Nephron (organoid): Measurements from ENCODE around the gene PIK3R5.
A peak's percentile ranks its signal among the peaks of the same experiment; 100 is the strongest.

Experiments used
- H3K27ac Mint-ChIP-seq, 3 experiments: 2 replicates each; pipeline ENCODE4 v1.8.0; 2020; ENCODE audit warnings: mixed read lengths in 3 of 3, mild to moderate bottlenecking in 2 of 3, moderate library complexity in 1 of 3
- H3K27me3 Mint-ChIP-seq: 2 replicates; pipeline ENCODE4 v1.8.0; 2021; ENCODE audit warnings: low read depth, mild to moderate bottlenecking, moderate library complexity, mixed read lengths
- H3K36me3 Mint-ChIP-seq: 2 replicates; pipeline ENCODE4 v1.8.0; 2020; ENCODE audit warnings: low read depth, mixed read lengths
- H3K4me1 Mint-ChIP-seq: 2 replicates; pipeline ENCODE4 v1.8.0; 2020; ENCODE audit warnings: mixed read lengths
- H3K4me3 Mint-ChIP-seq, 3 experiments: 2 replicates each; pipeline ENCODE4 v1.8.0; 2020; ENCODE audit warnings: mild to moderate bottlenecking in 3 of 3, mixed read lengths in 3 of 3, moderate library complexity in 2 of 3
- H3K9me3 Mint-ChIP-seq: 2 replicates; pipeline ENCODE4 v1.8.0; 2020; ENCODE audit warnings: mixed read lengths
- CTCF ChIP-seq, 3 experiments: fragments of 200-600 bp; sonication (generic); IDR thresholded peaks; one replicate each; pipeline ENCODE4 v1.5.0; 2021; ENCODE audit warnings: antibody characterized with exemption in 3 of 3; ENCODE audit not compliant: unreplicated experiment in 3 of 3

Gene PIK3R5

DNA sequence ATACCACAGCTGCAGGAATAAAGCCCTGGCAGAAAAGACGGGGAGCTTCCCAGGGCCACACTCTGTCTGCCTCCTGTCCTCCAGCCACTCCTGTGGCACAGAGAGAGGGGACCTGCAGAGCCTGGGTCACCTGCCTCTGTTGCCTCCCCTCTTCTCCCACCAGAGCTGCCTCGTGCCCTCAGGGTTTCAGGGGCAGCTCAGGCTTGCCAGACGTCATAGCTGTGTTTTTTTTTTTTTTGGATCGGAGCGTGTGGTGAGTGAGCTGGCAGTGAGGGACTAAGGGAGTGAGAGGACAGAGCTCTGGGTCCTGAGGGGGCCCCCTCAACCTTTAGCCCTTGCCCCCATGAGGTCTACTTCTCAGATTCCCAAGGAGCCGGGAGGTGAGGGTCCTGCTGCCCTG is 100.1 kb downstream of the PIK3R5 start:
- no peak overlapping the region for H3K4me3 Mint-ChIP-seq
- no peak for TF ChIP-seq CTCF (IDR thresholded peaks at IDR 0.05; ENCODE audit: unreplicated experiment in 3 of 3)
- no peaks in the 10 kb centered on the region for H3K36me3 Mint-ChIP-seq
- no peak overlapping the region for H3K27ac Mint-ChIP-seq
- H3K27me3 Mint-ChIP-seq: peaks cover 32% of the 10 kb centered on the region
- no peaks in the 10 kb centered on the region for H3K9me3 Mint-ChIP-seq
- no peaks in the 10 kb centered on the region for H3K4me1 Mint-ChIP-seq

DNA sequence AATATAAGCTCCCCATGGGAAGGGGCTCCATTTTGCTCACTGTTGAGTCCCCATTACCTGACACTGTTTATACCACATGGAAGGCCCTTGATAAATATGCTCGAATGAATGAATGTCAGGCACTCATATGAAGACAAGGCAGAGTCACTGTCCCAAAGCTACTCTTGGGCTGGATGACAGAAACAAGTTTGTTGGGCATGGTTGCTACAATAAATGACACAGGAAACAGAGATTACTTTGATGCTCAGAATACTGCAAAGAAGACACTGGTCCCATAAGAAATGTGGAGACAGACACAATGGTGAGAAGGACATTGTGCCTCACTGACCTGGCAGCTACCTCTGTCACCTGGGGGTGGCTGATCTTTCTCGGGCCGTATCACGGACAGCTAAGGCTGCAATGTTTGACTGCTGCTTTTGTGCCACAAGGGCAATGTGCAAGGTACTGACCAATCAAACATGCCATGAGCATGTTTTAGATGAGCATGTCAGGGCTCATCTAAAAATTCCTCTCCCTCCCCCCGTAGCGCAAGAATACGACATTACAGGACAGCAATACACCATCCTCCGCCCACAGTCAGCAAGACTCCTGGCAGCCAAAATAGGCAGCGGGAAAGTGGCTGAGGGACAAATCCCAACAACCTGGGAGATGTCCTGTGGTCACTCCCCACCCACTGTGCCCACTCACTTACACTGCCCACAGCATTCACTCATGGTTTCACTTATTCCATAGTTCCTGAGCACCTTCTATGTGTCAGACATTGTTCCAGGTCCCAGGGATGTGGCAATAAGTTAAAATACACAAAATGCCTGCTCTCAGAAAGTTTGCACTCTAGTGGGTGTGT is 103.1 kb downstream of the PIK3R5 start:
- Mint-ChIP-seq H3K27me3 (peaks cover 13% of the 10 kb centered on the region), H3K4me3 (no peak overlapping the region), H3K9me3 (no peaks in the 10 kb centered on the region), H3K27ac (no peak overlapping the region), H3K4me1 (peaks cover 20% of the 10 kb centered on the region), H3K36me3 (no peaks in the 10 kb centered on the region)
- no peak for TF ChIP-seq CTCF (IDR thresholded peaks at IDR 0.05; ENCODE audit: unreplicated experiment in 3 of 3)

- Mint-ChIP-seq H3K9me3 (no peaks in the 10 kb centered on the region), H3K36me3 (no peaks in the 10 kb centered on the region), H3K27me3 (peaks cover 13% of the 10 kb centered on the region), H3K4me1 (peaks cover 28% of the 10 kb centered on the region), H3K27ac (no peak overlapping the region), H3K4me3 (no peak overlapping the region)
- no peak for TF ChIP-seq CTCF (IDR thresholded peaks at IDR 0.05; ENCODE audit: unreplicated experiment in 3 of 3)
Observed at GRCh38 chr17:8861495-8862181, 103.9 kb downstream of the PIK3R5 start.

DNA sequence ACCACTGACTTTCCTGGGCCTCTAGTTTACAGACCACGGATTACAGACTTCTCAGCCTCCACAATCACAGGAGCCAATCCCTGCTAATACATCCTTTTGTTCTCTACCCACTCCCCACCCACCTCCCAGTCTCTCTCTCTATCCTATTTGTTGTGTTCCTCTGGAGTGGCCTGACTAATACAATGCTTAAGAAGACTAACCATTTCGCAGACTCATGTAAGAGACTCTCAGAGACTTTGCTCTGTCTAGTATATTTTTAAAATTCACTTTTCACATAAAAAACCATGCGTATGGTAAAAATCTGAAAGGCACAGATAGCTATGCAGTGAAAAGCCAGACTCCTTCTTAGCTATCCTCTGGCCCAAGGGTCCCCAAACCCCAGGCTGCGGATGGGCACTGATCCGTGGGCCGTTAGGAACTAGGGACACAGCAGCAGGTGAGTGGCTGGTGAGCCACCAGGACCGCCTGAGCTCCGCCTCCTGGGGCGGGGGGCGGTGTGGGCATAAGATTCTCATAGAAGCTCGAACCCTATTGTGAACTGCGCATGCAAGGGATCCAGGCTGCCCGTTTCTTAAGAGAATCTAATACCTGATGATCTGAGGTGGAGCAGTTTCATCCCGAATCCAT is 105.6 kb downstream of the PIK3R5 start:
- TF ChIP-seq CTCF (IDR thresholded peaks at IDR 0.05; ENCODE audit: unreplicated experiment in 3 of 3): no peak
- no peak overlapping the region for H3K27ac Mint-ChIP-seq
- no peaks in the 10 kb centered on the region for H3K9me3 Mint-ChIP-seq

GRCh38 chr17:8859027-8859803 is 106.3 kb downstream of the PIK3R5 start:
- no peaks in the 10 kb centered on the region for H3K36me3 Mint-ChIP-seq
- H3K9me3 Mint-ChIP-seq: no peaks in the 10 kb centered on the region
- no peak overlapping the region for H3K4me3 Mint-ChIP-seq
- TF ChIP-seq CTCF (IDR thresholded peaks at IDR 0.05; ENCODE audit: unreplicated experiment in 3 of 3): no peak
- peaks cover 13% of the 10 kb centered on the region for H3K27me3 Mint-ChIP-seq
- H3K27ac Mint-ChIP-seq: peak overlapping the region in 2 of 3 experiments; percentile 15 to 59
- H3K4me1 Mint-ChIP-seq: peaks cover 36% of the 10 kb centered on the region

More for the DNA sequence above, 105.6 kb downstream of the PIK3R5 start:
- peaks cover 36% of the 10 kb centered on the region for H3K4me1 Mint-ChIP-seq
- H3K27me3 Mint-ChIP-seq: peaks cover 11% of the 10 kb centered on the region
- no peak overlapping the region for H3K4me3 Mint-ChIP-seq
- H3K36me3 Mint-ChIP-seq: no peaks in the 10 kb centered on the region
